ENCODE measurements around the gene RNF13. TPM values are rescaled to one million over a fixed set of nuclear protein-coding genes. Genes with fewer than 3 reads are reported as not detected.

RNF13 gene
- total RNA-seq, 2 donors from 2014 or later, result 21.3 to 32.7 TPM

DNA sequence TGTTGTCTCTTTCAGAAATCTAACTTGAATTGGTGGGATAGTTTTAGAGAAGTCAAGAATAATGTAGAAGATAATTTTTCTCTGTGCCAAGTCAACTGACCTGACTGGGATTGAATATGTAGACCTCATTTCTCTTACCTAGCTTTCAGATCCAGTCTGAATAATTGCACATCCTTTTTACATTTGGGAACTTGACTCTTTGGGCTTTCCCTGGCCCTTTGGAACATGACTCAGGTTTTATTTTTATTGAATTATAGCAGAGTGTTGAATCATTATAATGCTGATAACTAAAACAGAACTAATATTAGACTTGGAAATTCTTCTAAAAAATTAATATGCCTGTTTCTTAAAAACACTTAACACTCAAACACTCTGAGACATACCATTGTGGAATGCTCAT lies 81.2 kb downstream of the RNF13 start:
- no peaks in the 10 kb centered on the region for H3K9me3 Mint-ChIP-seq
- no peak overlapping the region for H3K27ac Mint-ChIP-seq

DNA sequence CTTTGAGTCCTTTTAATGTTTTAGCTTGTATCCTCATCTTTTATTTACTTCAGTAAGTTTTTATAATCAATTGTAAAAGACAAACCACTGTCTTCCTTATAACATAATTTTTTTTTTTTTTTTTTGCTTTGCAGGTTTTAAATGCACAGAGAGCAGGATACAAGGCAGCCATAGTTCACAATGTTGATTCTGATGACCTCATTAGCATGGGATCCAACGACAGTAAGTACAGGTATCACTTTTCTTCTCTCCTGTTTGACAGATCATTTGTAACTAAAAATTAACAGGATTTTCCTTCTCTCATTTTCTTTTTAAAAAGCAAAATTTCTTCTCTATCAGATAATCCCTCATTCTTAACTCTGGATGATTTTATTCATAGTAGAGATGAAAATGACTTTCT lies 82.3 kb downstream of the RNF13 start:
- no peak overlapping the region for H3K4me3 Mint-ChIP-seq
- no peaks in the 10 kb centered on the region for H3K4me1 Mint-ChIP-seq
- no peaks in the 10 kb centered on the region for H3K9me3 Mint-ChIP-seq
- H3K27me3 Mint-ChIP-seq (ENCODE audit: insufficient read depth), result no peaks in the 10 kb centered on the region
- Histone ChIP-seq H3K9ac (ENCODE audit: extremely low read depth, low read length, poor library complexity, severe bottlenecking) (no peak overlapping the region), H3K9me3 (ENCODE audit: control insufficient read depth, low read length) (no peaks in the 10 kb centered on the region), H3K4me1 (ENCODE audit: control insufficient read depth, insufficient read depth, low read length) (no peaks in the 10 kb centered on the region), H3K27me3 (ENCODE audit: control insufficient read depth, insufficient read depth, low read length, poor library complexity, severe bottlenecking) (no peaks in the 10 kb centered on the region), H3K27ac (ENCODE audit: low read depth, low read length) (no peak overlapping the region), H3K4me3 (ENCODE audit: low read length) (no peak overlapping the region), H3K36me3 (ENCODE audit: control insufficient read depth, insufficient read depth, low read length) (peaks cover 4% of the 10 kb centered on the region)
- no peak for DNase-seq
- H3K36me3 Mint-ChIP-seq (ENCODE audit: low read depth), result no peaks in the 10 kb centered on the region
- no peak overlapping the region for H3K27ac Mint-ChIP-seq
- TF ChIP-seq, protein P1, sequence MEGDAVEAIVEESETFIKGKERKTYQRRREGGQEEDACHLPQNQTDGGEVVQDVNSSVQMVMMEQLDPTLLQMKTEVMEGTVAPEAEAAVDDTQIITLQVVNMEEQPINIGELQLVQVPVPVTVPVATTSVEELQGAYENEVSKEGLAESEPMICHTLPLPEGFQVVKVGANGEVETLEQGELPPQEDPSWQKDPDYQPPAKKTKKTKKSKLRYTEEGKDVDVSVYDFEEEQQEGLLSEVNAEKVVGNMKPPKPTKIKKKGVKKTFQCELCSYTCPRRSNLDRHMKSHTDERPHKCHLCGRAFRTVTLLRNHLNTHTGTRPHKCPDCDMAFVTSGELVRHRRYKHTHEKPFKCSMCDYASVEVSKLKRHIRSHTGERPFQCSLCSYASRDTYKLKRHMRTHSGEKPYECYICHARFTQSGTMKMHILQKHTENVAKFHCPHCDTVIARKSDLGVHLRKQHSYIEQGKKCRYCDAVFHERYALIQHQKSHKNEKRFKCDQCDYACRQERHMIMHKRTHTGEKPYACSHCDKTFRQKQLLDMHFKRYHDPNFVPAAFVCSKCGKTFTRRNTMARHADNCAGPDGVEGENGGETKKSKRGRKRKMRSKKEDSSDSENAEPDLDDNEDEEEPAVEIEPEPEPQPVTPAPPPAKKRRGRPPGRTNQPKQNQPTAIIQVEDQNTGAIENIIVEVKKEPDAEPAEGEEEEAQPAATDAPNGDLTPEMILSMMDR (conservative IDR thresholded peaks at IDR 0.05), result no peak
- WGBS, 2 experiments (ENCODE audit: insufficient coverage in 1 of 2, insufficient read length in 1 of 2), result 54 to 56% methylated on average over 1 of the region's 1 CpG

More for the DNA sequence above, 81.2 kb downstream of the RNF13 start:
- peaks cover 4% of the 10 kb centered on the region for H3K36me3 ChIP-seq (ENCODE audit: control insufficient read depth, insufficient read depth, low read length)
- no peaks in the 10 kb centered on the region for H3K9me3 ChIP-seq (ENCODE audit: control insufficient read depth, low read length)
- Mint-ChIP-seq H3K4me1 (no peaks in the 10 kb centered on the region), H3K4me3 (no peak overlapping the region), H3K27me3 (ENCODE audit: insufficient read depth) (no peaks in the 10 kb centered on the region), H3K36me3 (ENCODE audit: low read depth) (no peaks in the 10 kb centered on the region)
- no peak overlapping the region for H3K9ac ChIP-seq (ENCODE audit: extremely low read depth, low read length, poor library complexity, severe bottlenecking)
- TF ChIP-seq, protein P1 (conservative IDR thresholded peaks at IDR 0.05), result no peak
- no peaks in the 10 kb centered on the region for H3K27me3 ChIP-seq (ENCODE audit: control insufficient read depth, insufficient read depth, low read length, poor library complexity, severe bottlenecking)
- H3K4me1 ChIP-seq (ENCODE audit: control insufficient read depth, insufficient read depth, low read length), result no peaks in the 10 kb centered on the region
- DNase-seq, result no peak
- H3K27ac ChIP-seq (ENCODE audit: low read depth, low read length), result no peak overlapping the region
- H3K4me3 ChIP-seq (ENCODE audit: low read length), result no peak overlapping the region

DNA sequence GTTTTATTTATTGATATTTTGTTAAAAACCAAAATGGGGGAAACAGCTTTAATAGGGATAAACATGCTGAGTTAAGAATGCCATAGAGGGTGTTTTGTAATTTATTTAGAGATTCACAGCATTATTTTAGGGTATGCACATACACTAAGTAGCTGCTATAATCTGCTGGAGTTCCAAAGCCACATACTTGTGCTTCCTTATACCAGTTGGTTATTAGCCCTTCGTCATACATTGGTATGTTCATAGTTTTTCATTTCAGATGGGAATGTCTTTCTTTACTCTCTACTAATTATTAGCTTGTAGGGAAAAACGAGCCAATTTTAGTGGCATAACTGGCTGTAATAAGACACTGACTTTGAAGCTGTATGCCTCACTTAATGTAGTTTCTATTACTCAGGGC lies 82.8 kb downstream of the RNF13 start:
- 94% methylated on average over 2 of the region's 2 CpGs; no CpG with 5 or more reads in 1 of the 2 experiments for WGBS, 2 experiments (ENCODE audit: insufficient coverage in 1 of 2, insufficient read length in 1 of 2)
- H3K36me3 Mint-ChIP-seq (ENCODE audit: low read depth), result no peaks in the 10 kb centered on the region
- no peaks in the 10 kb centered on the region for H3K9me3 Mint-ChIP-seq
- H3K27me3 Mint-ChIP-seq (ENCODE audit: insufficient read depth), result no peaks in the 10 kb centered on the region
- Histone ChIP-seq H3K9me3 (ENCODE audit: control insufficient read depth, low read length) (no peaks in the 10 kb centered on the region), H3K9ac (ENCODE audit: extremely low read depth, low read length, poor library complexity, severe bottlenecking) (no peak overlapping the region), H3K36me3 (ENCODE audit: control insufficient read depth, insufficient read depth, low read length) (peaks cover 4% of the 10 kb centered on the region), H3K4me3 (ENCODE audit: low read length) (no peak overlapping the region), H3K27me3 (ENCODE audit: control insufficient read depth, insufficient read depth, low read length, poor library complexity, severe bottlenecking) (no peaks in the 10 kb centered on the region), H3K27ac (ENCODE audit: low read depth, low read length) (no peak overlapping the region), H3K4me1 (ENCODE audit: control insufficient read depth, insufficient read depth, low read length) (no peaks in the 10 kb centered on the region)
- H3K4me1 Mint-ChIP-seq, result no peaks in the 10 kb centered on the region
- DNase-seq, result no peak
- no peak overlapping the region for H3K27ac Mint-ChIP-seq
- H3K4me3 Mint-ChIP-seq, result no peak overlapping the region
- TF ChIP-seq, protein P1 (conservative IDR thresholded peaks at IDR 0.05), result no peak
